Mononuclear cell (primary cell): ENCODE measurements around the gene DDI2. TPM values are rescaled to one million over a fixed set of nuclear protein-coding genes. Genes with fewer than 3 reads are reported as not detected.
"Not testable (repeated sequence)": the region's sequence is repeated elsewhere in the genome, so short reads cannot be mapped to it uniquely, and the experiment has no call there.

Experiments used
- H3K27me3 ChIP-seq: 2 replicates; pipeline ENCODE4 v1.6.0; 2011; ENCODE audit warnings: low read length, control low read depth; ENCODE audit not compliant: insufficient read depth
- H3K4me1 ChIP-seq: 2 replicates; pipeline ENCODE4 v1.5.1; 2011; ENCODE audit warnings: mild to moderate bottlenecking, low read length, control low read depth; ENCODE audit not compliant: insufficient read depth
- H3K4me3 ChIP-seq: 2 replicates; pipeline ENCODE4 v1.5.1; 2011; ENCODE audit warnings: mild to moderate bottlenecking, low read length, moderate library complexity
- H3K9me3 ChIP-seq: 2 replicates; pipeline ENCODE4 v1.5.1; 2011; ENCODE audit warnings: low read depth, mild to moderate bottlenecking, control low read depth, low read length
- total RNA-seq: library from RNA; depleted of rRNA; stranded (reverse); fragments of >200 nt; gene quantifications from one replicate; pipeline ENCODE4 v1.2.3, GENCODE V29; 2012

DDI2 gene
- total RNA-seq, 1 donor, result 35.6 TPM

DNA sequence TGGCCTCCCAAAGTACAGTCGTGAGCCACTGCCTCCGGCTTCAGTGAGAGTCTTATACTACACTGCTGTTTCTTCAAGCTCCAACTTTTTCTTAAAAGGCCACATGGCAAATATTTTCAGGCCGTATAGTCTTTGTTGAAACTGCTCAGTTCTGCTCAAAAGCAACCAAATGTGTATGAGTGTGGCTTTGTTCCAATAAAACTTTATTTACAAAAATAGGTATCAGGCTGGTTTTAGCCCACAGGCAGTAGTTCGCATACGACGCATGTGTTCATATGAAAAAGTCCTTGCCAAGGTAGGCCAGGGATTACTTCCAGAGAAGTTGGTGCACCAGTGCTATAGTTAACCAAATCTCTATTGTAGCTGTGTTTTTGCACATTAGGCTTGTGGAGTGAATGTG lies 73.1 kb downstream of the DDI2 start:
- Histone ChIP-seq H3K27me3 (no peaks in the 10 kb centered on the region), H3K4me1 (peaks cover 14% of the 10 kb centered on the region), H3K4me3 (no peak overlapping the region), H3K9me3 (no peaks in the 10 kb centered on the region)

DNA sequence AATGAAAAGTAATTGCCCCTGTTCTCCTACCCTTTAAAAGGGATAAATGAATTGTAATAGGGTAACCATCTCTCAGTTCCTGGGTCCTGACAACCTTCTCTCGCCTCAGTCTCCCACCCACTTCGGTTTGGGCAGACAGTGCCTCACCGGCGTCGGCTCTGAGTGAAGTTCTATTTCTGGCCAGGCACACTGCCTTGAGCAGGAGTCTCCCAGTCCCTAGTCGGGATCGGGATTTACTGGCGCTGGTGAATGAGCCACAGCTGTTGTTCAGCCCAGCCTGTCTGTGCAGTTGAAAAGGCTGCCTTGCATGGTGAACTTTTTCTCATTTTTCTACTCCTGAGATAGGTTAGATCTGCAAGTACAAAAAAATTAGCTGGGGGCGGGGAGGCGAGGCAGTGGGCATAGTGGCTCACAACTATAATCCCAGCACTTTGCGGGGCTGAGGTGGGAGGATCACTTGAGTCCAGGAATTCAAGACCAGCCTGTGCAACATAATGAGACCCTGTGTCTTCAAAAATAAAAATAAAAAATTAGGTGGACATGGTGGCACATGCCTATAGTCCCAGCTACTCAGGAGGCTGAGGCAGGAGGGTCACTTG lies 74.3 kb downstream of the DDI2 start:
- no peaks in the 10 kb centered on the region for H3K9me3 ChIP-seq
- H3K4me1 ChIP-seq, result peaks cover 12% of the 10 kb centered on the region
- no peaks in the 10 kb centered on the region for H3K27me3 ChIP-seq
- H3K4me3 ChIP-seq, result no peak overlapping the region

DNA sequence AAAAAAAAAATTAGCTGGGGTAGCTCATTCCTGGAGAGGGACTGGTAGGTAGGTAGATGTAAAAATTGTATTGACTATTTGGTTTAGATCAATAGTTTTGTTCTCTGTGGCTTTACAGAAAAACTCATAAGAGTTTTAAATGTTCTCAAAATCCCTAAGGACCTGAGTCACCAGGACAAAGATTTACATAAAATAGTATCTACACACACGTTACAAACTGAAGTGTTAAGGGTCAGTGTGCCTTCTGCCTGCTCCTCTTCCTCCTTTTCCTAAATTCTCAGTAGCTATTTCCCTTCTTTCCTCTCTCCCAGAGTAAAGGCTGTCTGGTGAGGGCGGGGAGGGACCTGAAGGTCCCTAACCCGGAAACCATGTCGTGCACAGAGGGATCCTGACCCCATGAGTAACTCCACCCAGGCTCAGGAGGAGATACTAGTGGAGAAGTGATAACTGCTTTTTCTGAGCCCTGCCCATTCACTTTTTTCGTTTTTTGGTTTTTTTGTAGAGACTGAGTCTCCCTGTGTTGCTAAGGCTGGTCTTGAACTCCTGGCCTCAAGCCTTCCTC lies 74.9 kb downstream of the DDI2 start:
- no peaks in the 10 kb centered on the region for H3K9me3 ChIP-seq

DNA sequence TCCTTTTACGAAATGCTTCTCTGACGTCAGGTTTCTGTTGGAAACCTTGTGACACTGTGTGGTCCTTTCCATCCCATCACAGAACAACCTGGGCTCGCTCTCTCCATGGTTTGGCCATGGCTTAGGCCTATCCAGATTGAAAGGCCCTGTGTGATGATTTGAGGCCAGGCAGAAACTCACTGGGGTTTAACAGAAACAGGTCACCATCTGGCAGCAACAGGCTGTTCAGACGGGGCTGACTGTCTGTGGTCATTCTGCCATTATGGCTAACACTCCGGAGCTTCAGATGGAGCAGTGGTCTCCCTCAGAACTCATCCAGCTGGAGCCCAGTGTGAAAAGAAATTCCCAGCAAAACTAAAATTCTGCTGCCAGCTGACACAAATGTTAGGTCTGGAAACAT lies 76.1 kb downstream of the DDI2 start:
- Histone ChIP-seq H3K4me1 (peaks cover 30% of the 10 kb centered on the region), H3K27me3 (no peaks in the 10 kb centered on the region), H3K9me3 (no peaks in the 10 kb centered on the region)

More for the DNA sequence above, 74.9 kb downstream of the DDI2 start:
- H3K27me3 ChIP-seq, result no peaks in the 10 kb centered on the region
- H3K4me1 ChIP-seq, result peaks cover 18% of the 10 kb centered on the region
- H3K4me3 ChIP-seq, result no peak overlapping the region

GRCh38 chr1:15696956-15697521 lies 79.8 kb downstream of the DDI2 start:
- no peaks in the 10 kb centered on the region for H3K9me3 ChIP-seq
- peaks cover 34% of the 10 kb centered on the region for H3K4me1 ChIP-seq
- peak overlapping the region; percentile 26 for H3K4me3 ChIP-seq
- H3K27me3 ChIP-seq, result no peaks in the 10 kb centered on the region

More for the DNA sequence above, 76.1 kb downstream of the DDI2 start:
- no peak overlapping the region for H3K4me3 ChIP-seq

GRCh38 chr1:15698201-15698600 lies 80.9 kb downstream of the DDI2 start:
- H3K4me3 ChIP-seq, result no peak overlapping the region
- H3K27me3 ChIP-seq, result no peaks in the 10 kb centered on the region
- H3K9me3 ChIP-seq, result no peaks in the 10 kb centered on the region
- peaks cover 34% of the 10 kb centered on the region for H3K4me1 ChIP-seq

DNA sequence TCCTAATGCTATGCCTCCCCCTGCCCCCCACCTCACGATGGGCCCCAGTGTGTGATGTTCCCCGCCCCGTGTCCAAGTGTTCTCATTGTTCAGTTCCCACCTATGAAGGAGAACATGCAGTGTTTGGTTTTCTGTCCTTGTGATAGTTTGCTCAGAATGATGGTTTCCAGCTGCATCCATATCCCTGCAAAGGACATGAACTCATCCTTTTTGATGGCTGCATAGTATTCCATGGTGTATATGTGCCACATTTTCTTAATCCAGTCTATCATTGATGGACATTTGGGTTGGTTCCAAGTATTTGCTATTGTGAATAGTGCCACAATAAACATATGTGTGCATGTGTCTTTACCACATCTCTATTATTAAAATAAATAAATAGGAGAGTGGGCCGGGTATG lies 82.1 kb downstream of the DDI2 start:
- not testable (repeated sequence) for H3K4me3 ChIP-seq, H3K27me3 ChIP-seq, H3K9me3 ChIP-seq
- peaks cover 32% of the 10 kb centered on the region for H3K4me1 ChIP-seq

- peaks cover 29% of the 10 kb centered on the region for H3K4me1 ChIP-seq
- no peaks in the 10 kb centered on the region for H3K27me3 ChIP-seq
- H3K9me3 ChIP-seq, result no peaks in the 10 kb centered on the region
- H3K4me3 ChIP-seq, result no peak overlapping the region
These were observed 83.2 kb downstream of the DDI2 start for GRCh38 chr1:15700508-15700907.

DNA sequence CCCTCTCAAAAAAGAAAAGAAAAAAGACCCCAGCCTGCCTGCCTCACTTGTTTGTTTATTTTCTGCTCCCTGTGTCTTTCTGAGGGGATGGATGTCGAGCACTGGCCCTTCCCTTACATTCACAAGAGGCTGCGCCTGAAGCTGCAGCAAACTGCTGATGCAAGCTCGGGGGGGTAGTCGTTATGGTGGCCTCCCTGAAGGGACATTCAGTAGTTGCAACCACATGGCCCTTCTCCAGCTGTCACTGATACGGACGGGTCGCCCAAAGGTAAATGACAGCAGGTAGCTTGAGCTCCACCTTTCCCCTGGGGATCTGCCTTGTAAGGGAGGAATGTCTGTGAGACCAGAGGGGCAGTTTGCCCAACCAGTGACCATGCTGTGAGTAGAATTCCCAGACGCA lies 84.5 kb downstream of the DDI2 start:
- H3K4me3 ChIP-seq, result no peak overlapping the region
- no peaks in the 10 kb centered on the region for H3K27me3 ChIP-seq
- no peaks in the 10 kb centered on the region for H3K9me3 ChIP-seq
- H3K4me1 ChIP-seq, result peaks cover 20% of the 10 kb centered on the region

GRCh38 chr1:15702722-15703550 lies 85.7 kb downstream of the DDI2 start:
- H3K27me3 ChIP-seq, result no peaks in the 10 kb centered on the region
- H3K4me3 ChIP-seq, result no peak overlapping the region
- H3K4me1 ChIP-seq, result peaks cover 8% of the 10 kb centered on the region
- no peaks in the 10 kb centered on the region for H3K9me3 ChIP-seq

DNA sequence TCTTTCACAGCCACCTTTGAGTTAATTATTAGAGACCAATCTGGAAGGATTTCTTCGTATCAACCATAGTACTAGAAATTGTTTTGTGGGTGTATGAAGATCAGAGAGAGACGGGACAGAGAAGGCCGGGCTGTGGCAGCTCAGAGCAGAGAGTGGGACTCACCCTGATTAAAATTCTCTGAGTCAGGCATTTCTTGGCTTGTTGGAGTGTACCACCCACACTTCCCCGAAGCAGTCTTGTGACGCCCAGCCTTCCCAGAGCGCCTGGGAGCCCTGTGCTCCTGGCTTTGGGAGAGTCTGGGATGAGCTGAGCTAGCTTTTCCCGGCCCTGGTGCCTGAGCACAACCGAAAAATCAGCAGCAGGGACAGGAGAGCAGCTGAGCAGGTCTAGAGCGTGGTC lies 86.3 kb downstream of the DDI2 start:
- H3K4me3 ChIP-seq, result no peak overlapping the region
- no peaks in the 10 kb centered on the region for H3K9me3 ChIP-seq
- no peaks in the 10 kb centered on the region for H3K27me3 ChIP-seq
- H3K4me1 ChIP-seq, result peaks cover 2% of the 10 kb centered on the region

DNA sequence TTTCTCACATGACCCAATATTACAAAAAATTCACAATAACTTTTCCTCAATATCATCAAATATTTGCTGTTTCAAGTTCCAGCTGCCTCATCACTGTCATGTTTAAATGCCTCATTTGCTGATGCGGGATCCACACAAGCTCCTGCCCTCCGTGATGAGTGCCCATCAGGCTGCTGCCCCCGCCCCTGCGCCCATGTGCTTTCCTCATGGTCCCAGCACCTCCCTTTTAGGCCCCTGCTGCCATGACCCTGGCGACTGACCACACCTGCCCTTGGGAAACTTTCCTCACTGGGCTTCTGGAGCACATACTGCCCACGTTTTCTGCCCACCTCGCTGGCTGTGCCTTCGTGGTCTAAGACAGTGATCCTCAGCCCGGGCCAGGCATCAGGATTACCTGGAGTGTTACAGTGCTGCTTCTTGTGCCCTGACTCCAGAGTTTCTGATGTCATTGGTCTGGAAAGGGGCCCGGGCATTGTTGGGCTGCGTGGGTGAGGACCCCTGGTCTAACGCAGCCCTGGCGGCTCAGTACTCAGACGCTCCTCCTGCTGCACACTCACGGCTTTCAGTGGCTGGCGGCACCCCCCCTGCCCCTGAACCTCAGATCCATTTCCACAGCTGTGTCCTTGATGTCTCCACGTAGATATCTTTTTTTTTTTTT lies 87.4 kb downstream of the DDI2 start:
- Histone ChIP-seq H3K4me1 (no peaks in the 10 kb centered on the region), H3K4me3 (no peak overlapping the region), H3K27me3 (no peaks in the 10 kb centered on the region), H3K9me3 (no peaks in the 10 kb centered on the region)

DNA sequence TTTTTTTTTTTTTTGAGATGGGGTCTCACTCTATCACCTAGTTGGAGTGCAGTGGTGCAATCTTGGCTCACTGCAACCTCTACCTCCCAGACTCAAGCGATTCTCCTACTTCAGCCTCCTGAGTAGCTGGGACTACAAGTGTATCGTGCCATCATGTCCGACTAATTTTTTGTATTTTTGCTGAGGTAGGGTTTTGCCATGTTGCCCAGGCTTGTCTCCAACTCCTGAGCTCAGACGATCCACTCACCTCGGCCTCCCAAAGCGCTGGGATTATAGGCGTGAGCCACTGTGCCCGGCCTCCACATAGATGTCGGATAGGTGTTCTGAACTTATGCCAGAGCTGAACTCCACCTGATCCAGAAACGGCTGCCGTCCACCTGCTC lies 87.9 kb downstream of the DDI2 start:
- no peak overlapping the region for H3K4me3 ChIP-seq
- no peaks in the 10 kb centered on the region for H3K27me3 ChIP-seq
- no peaks in the 10 kb centered on the region for H3K9me3 ChIP-seq
- H3K4me1 ChIP-seq, result no peaks in the 10 kb centered on the region

DNA sequence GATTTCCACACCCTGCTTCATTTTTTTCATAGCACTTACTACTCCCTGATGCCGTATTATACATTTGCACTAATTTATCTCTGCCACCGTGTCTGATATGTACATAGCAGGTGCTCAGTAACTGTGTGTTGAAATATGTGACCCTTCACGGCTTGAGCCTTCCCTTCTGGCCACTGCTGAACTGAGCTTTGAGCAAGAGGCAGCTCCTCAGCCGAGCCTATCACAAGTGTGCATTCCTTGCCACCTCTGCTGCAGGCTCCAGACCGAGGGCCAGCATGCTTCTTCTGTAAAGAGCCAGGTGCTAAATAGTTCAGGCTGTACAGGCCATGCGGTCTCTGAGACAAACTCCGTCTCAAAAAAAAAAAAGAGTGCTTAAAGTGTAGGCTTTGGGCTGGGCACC lies 89.5 kb downstream of the DDI2 start:
- no peaks in the 10 kb centered on the region for H3K4me1 ChIP-seq
- H3K4me3 ChIP-seq, result no peak overlapping the region

More for the DNA sequence above, 89.5 kb downstream of the DDI2 start:
- Histone ChIP-seq H3K9me3 (no peaks in the 10 kb centered on the region), H3K27me3 (no peaks in the 10 kb centered on the region)
